M059J (cell line): ENCODE measurements around the gene BASP1. TPM values are rescaled to one million over a fixed set of nuclear protein-coding genes. Genes with fewer than 3 reads are reported as not detected.
A peak's percentile ranks its signal among the peaks of the same experiment; 100 is the strongest.
"Not testable (repeated sequence)": the region's sequence is repeated elsewhere in the genome, so short reads cannot be mapped to it uniquely, and the experiment has no call there.

Experiments used
- DNase-seq: peaks from one replicate; pipeline ENCODE4 v3.0.0-alpha.2; 2012; ENCODE audit warnings: low read depth
- total RNA-seq: library from RNA; depleted of rRNA; stranded (reverse); fragments of >200 nt; shearing (Covaris generic); gene quantifications from 2 replicates; pipeline ENCODE4 v1.2.3, GENCODE V29; 2014

The BASP1 gene
- total RNA-seq, 1 experiment from 2014 or later: 126 TPM

- DNase-seq: no peak
Measured at GRCh38 chr5:17222664-17223063, 5.2 kb downstream of the BASP1 start.

DNA sequence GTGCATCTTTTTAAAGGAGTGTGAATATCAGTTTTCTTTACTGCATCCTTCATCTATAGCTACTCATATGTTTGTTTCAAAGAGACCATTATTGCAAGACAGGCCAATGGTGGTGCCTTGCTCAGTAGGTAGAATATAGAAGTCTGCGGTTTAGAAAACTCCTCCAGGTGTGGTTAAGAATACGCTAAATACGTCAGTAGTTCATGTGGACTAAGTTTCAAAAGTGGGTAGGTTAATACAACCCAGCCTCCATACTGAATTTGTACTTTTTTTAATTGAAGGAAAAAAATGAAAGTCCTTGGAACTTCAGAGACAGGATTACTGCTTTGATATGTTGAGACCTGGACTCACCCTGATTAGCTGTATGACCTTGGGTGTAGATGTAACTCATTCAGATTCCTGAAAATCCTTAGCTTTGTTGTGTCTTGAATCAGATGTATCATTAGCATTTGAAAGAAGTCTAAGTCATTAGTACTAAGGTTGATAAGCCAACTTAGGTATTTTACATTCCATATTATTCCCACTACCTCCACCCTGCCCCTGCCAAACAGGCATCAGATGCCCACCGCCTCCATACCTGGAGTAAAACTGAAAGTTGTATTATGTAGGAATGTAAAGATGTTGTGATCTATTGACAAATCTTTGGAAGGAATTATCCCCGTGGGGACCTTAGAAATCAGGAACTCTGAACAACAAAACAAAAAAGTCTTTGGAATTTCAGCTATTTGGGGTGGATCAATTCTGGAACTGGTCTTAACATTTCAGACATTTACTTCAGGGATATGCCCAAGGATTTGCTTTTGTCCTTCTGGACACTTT is 6.1 kb downstream of the BASP1 start:
- no peak for DNase-seq

GRCh38 chr5:17224858-17225511 is 7.6 kb downstream of the BASP1 start:
- DNase-seq: peak; percentile 57

DNA sequence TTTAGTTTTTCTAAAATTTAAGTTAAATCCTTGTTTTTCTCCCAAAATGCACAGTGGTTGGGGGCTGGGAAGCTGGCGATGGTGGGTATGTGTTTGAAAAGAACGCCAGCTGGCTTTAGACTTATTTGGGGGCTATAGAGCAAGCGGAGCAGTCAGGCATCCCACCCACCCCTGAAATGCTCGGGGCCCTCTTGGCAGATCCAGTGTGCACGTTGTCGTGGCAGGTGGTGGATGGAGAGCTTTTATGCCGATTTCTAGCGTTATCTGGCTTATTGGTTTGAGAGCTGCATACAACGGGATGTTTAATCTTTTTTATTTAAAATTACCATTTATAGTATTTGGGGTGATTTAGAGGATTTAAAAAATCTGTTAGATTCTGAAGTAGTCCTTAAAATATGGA is 8.1 kb downstream of the BASP1 start:
- DNase-seq: no peak

- DNase-seq: peak; percentile 27
Measured at GRCh38 chr5:17227868-17228267, 10.4 kb downstream of the BASP1 start.

DNA sequence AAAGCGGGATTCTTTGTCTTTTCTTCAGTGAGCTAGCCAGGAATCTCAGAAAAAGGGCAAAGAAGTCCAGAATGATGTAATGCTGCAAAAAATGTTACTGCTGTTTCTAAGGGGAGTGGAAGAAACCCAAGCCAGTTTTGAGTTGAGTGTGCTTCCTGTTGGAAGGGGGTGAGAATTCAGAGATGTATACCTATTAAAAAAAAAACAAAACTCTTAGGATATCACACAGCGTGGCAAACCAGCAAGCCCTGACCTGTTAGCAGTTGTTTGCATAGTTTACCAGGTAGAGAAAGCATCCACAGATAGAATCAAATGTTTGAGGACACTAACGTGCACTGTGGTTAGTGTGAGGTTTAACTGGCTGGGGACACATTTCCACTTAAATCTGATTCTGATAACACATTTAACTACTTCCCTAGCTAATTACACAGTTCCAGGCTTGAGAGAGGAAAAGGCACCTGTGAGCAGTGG is 11.4 kb downstream of the BASP1 start:
- DNase-seq: peak; percentile 59

- DNase-seq: no peak
Measured at GRCh38 chr5:17229313-17229712, 11.9 kb downstream of the BASP1 start.

DNA sequence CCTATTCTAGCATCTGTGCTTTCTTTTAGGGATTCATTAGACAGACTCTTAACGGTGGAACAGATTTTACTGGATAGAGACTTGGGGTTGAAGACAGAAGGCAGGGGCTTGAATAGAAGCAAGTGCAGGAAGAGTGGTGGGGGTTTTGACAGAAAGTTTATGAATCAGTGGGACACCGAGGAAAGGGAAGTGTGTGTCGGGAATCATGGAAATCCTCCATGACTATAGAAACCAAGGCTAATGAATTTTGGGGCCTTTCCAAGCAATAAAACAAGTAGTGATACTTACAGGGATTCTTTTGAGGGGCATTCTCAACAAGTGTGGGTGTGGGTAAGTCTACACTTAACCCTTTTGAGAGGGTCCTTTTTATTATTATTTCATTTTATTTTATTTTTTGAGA is 12.8 kb downstream of the BASP1 start:
- DNase-seq: no peak

- DNase-seq: no peak
Measured at GRCh38 chr5:17230808-17231525, 13.5 kb downstream of the BASP1 start.

DNA sequence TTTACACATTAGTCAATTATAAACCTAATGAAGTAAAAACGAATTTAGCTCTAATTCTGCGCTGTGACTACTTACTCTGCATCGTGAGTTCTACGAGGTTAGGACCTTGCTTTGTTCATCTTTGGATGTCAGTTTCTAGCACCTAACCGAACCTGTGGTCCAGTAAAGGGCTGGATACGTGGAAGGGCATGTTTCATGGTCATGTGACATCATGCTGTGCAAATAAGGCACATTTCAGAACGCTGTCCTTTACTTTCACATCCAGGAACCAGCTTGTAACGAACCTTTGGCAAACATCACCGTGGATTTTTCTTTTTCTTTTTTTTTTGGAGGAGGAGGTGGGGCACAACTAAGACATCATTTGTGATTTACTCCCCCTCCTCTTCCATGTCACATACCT is 15.0 kb downstream of the BASP1 start:
- no peak for DNase-seq

GRCh38 chr5:17233488-17233887 is 16.1 kb downstream of the BASP1 start:
- peak; percentile 40 for DNase-seq

GRCh38 chr5:17234374-17234773 is 16.9 kb downstream of the BASP1 start:
- no peak for DNase-seq

- DNase-seq: peak; percentile 68
Measured at GRCh38 chr5:17235731-17236330, 18.4 kb downstream of the BASP1 start.

- DNase-seq: peak; percentile 64
Measured at GRCh38 chr5:17238521-17239041, 21.1 kb downstream of the BASP1 start.

- DNase-seq: no peak
Measured at GRCh38 chr5:17239953-17240352, 22.5 kb downstream of the BASP1 start.

DNA sequence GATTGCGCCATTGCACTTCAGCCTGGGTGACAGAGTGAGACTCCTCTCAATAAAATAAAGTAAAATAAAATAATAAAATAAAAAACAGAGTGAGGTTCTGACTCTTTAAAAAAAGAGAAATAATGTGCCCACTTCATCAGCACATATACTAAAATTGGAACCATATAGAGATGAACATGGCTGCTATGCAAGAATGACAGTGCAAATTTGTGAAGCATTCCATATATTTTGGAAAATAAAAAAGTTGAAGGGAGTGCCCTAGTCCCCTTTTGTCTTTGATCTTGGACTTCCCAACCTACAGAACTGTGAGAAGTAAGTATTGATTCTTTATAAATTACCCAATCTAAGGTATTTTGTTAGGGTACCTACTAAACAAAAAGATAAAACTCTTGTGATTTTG is 23.1 kb downstream of the BASP1 start:
- DNase-seq: no peak

- no peak for DNase-seq
Measured at GRCh38 chr5:17241635-17242034, 24.2 kb downstream of the BASP1 start.

DNA sequence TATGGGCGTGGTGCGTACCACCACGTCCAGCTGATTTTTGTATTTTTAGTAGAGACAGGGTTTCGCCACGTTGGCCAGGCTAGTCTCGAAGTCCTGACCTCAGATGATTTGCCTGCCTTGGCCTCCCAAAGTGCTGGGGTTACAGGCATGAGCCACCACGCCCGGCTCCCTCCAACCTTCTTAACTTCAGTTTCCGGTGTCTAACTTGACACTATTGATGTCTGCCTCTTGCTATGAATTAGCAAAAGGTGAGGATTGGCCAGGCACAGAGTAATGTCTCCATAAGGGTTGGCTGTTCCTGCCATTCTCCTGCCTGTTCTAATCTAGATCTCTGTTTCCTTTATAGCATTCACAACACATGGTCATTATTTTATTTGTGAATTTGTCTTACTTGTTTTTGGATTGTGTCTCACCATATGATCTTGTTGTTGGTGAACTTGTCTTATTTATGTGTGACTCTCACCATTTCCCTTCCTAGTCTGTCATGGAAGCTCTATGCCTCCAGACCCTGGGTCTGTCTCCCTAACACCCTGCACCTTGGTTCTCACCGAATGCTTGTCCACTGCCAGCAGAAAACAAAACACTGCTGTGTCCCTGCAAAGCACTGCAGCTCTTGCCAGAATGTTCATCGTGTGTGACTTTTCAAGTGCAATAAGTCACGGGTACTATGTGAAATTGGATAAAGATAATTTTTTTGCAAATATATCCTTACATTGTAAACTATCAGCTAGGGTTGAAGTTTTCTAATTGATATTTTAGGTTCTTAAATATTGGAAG is 26.0 kb downstream of the BASP1 start:
- no peak for DNase-seq

DNA sequence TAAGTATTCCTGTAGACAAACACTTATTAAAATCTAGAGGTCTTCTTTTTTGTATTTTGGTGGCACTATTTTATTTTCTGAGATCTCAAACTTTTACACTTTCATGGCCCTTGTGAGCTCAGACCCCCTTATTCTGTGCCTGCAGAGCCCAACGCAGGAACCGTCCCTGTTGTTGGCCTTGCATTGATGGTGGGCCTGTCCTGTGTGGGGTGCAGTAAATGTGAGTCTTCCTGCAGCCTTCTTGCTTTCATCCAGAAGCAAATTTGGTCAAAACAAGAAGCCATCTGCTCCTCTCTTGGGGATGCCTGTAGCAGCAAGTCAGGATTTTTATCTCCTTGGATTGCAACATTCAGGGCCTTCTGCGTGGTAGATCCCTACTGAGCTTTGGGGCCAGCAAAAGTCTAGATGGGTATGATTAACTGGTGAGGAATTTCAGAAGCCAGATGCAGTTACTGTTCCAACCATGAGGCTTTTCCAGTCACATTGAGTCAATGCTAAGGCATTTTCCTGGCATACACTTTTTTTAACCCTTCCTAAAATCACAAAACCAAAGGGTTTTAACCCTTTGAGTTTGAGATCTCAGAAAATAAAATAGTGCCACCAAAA is 31.7 kb downstream of the BASP1 start:
- DNase-seq: peak; percentile 98

DNA sequence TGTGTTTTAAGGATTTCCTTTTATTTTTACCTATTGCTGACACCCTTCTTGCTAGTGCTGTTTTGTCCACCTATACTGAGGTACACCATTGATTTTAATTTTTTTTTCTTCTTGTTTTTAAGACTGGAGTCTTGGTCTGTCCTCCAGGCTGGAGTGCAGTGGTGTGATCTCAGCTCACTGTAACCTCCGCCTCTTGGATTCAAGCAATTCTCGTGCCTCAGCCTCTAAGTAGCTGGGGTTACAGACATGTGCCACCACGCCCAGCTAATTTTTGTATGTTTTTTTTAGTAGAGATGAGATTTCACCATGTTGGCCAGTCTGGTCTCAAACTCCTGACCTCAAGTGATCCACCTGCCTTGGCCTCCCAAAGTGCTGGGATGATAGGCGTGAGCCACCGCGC is 32.4 kb downstream of the BASP1 start:
- DNase-seq: not testable (repeated sequence)

- DNase-seq: peak; percentile 32
Measured at GRCh38 chr5:17252543-17252942, 35.1 kb downstream of the BASP1 start.
